ENCODE measurements around the gene USP21.

- no peak for TF ChIP-seq RCOR1 (IDR thresholded peaks at IDR 0.05; ENCODE audit: low read length)
- TF ChIP-seq, protein P1, sequence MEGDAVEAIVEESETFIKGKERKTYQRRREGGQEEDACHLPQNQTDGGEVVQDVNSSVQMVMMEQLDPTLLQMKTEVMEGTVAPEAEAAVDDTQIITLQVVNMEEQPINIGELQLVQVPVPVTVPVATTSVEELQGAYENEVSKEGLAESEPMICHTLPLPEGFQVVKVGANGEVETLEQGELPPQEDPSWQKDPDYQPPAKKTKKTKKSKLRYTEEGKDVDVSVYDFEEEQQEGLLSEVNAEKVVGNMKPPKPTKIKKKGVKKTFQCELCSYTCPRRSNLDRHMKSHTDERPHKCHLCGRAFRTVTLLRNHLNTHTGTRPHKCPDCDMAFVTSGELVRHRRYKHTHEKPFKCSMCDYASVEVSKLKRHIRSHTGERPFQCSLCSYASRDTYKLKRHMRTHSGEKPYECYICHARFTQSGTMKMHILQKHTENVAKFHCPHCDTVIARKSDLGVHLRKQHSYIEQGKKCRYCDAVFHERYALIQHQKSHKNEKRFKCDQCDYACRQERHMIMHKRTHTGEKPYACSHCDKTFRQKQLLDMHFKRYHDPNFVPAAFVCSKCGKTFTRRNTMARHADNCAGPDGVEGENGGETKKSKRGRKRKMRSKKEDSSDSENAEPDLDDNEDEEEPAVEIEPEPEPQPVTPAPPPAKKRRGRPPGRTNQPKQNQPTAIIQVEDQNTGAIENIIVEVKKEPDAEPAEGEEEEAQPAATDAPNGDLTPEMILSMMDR (IDR thresholded peaks at IDR 0.05), result no peak
- TF ChIP-seq EZH2phosphoT487 (IDR thresholded peaks at IDR 0.05; ENCODE audit: borderline replicate concordance, low read depth), result no peak
- TF ChIP-seq NFIC (IDR thresholded peaks at IDR 0.05; ENCODE audit: borderline replicate concordance), result no peak
- no peak for TF ChIP-seq CHD2 (IDR thresholded peaks at IDR 0.05; ENCODE audit: low read length, partially characterized antibody)
- TF ChIP-seq ZBTB33 (IDR thresholded peaks at IDR 0.05; ENCODE audit: borderline replicate concordance, low read depth), result no peak
- no peak for TF ChIP-seq JUND (IDR thresholded peaks at IDR 0.05)
- TF ChIP-seq POLR2AphosphoS5 (IDR thresholded peaks at IDR 0.05; ENCODE audit: low read depth, low read length), result no peak
Measured at GRCh38 chr1:161182214-161182613, 22.9 kb downstream of the USP21 start.

Data from SK-N-SH (cell line).